Activated CD4-positive, CD25-positive, alpha-beta regulatory T cell treated with anti-CD3 and anti-CD28 coated beads, Interleukin-2, amount 50 U/mL, for 72 hours (primary cell): ENCODE data around the gene CBX7.
"Not testable (repeated sequence)": the region's sequence is repeated elsewhere in the genome, so short reads cannot be mapped to it uniquely, and the experiment has no call there.

Experiments used
- DNase-seq: peaks from one replicate; pipeline ENCODE4 v3.0.0; 2021

Gene CBX7

DNA sequence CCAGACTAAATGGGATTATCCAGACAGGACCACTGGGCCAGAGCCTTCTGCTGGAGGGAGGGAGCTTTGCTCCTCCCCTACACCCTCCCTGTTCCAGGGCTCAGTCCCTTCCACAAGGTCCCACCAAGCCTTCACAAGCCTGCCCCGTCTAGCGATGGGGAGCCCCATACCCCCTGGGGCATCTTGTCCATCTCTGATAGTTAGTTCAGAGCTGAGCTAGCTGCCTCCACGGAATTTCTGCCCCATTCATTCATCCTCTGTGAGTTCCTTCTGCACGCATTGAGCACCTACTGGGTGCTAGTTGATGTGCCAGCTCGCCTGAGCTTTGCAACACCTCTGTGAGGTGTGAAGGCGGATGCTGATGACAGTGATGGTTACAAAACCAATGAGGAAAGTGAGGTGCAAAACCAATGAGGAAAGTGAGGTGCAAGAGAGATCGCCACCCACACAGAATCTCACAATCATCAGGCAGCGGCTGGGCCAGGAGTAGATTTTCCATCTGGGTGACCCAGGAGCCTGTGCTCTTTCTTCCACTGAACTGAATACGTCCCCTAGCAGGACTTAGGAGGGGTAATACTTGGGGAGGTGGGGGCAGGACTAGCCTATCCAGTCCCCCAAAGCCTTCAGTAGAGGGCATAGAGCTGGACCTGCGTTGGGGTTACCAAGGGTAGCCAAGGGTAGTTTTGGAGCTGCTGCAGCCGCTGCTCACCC is 21.5 kb upstream of the CBX7 start:
- peak; percentile 34 for DNase-seq

DNA sequence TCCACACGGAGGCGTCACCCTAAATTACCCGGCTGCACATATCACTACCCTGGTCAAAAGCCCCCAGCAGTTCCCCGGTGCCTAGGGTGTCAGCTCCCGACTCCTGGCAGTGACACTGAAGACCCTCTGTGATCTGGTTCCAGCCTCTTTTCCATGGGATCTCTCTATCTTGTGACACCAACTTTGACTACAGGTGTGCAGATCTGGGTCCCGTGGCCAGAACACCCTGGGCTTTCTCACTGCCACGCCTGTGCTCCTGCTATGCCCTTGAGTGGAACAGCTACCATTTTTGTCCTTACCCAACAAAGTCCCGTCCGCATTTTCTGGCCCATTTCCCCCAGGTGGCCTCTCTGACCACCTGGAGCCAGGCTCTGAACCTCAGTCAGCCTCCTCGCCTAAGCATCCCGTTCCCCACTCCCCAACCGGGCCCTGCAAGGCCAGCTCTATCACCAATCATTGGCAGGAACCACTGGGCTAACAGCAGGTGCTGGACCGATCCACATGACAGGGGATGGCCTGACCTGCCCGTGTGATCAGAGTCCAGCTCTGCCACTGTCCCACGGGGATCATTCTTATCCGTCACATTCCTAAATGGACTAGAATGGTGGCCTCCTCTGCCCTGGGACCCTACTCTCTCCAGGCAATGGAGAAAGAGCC is 20.7 kb upstream of the CBX7 start:
- DNase-seq = peak; percentile 29

DNA sequence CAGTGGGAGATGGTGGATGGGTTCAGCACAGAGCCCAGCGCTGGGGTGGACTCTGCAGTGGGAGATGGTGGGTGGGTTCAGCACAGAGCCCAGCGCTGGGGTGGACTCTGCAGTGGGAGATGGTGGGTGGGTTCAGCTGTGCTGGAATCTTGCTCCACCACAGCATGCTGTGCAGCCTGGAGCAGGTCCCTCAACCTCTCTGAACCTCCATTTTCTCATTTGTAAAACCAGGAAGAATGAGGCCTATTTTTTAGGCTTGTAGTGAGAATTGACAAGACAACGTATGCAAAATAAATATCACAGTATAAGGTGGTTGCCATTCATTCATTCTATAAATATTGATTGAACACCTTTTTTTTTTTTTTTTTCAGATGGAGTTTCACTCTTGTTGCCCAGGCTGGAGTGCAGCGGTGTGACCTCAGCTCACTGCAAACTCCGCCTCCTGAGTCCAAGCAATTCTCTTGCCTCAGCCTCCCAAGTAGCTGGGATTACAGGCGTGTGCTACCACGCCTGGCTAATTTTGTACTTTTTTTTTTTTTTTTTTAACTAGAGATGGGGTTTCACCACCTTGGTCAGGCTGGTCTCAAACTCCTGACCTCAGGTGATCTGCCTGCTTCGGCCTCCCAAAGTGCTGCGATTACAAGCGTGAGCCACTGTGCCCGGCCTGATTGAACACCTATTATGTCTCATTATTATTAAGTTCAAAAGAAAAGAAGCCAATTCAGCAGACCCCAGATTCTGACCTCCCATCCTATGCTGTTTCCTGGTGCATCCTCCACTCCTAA is 20.0 kb upstream of the CBX7 start:
- DNase-seq = peak; percentile 24

DNA sequence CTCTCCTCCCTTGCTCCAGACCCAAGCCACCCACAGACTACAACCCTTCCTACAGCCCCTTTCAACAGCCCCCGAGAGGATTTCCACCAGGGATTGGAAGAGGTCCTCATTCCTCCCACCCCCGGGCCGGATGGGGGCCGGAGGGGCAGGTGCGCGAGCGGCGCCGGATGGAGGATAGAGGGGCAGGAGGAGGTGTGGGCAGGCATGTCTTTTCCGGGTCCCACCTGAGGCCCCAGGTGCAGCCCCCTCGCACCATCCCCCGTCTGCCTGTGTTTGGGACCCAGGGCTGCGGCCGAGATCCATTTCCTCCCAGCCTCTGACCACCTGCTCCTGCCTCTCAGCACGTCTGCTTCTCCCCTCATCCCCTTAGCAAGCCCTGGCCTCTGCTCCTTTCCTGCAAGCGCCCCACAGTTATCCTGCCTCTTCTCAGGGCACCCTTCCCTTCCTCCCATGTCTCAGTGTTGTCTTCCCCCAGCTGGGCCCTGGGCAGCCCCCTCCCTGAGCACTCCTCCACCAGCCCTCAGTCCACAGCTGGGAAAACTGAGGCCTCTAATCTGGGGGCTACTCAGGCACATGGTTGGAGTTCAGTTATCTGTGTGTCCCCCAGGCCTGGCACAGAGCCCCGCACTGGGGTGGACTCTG is 19.3 kb upstream of the CBX7 start:
- peak; percentile 28 for DNase-seq

DNA sequence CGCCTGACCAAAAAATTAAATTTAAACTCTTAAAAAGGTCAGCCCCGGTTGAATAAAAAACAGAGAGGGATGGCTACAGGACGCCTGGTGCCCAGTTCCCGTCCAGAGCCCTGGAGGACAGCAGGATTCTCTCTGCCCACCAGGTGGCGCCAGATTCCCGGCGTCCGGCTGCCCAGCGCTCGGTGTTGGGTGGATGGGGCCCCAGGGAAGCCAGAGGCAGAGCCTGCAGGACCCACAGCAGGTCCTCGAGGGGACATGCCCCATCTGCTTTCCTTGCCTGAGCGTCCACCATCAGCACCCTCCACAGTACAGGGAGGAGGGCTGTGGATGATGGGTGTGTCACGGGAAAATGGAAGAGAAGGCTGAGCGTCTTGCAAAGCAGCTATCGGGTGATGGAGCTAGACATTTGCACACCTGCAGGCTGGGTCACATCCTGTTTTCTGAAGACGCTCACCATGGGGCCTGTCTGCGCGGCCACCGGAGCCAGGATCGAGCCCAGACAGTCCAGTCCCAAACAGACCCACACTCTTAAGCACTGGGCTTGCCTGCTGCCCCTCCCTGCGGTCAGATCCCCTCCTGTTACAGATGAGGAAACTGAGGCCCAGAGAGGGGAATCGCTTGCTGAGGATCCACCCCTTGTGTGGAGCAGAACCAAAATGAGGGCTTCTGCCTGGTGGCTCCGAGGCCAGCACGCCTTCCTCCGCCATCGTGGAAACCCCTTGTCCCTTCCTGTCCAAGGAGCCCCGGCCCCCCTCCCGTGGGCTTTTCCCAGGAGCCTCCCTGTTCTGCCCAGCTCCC is 18.5 kb upstream of the CBX7 start:
- peak; percentile 93 for DNase-seq

DNA sequence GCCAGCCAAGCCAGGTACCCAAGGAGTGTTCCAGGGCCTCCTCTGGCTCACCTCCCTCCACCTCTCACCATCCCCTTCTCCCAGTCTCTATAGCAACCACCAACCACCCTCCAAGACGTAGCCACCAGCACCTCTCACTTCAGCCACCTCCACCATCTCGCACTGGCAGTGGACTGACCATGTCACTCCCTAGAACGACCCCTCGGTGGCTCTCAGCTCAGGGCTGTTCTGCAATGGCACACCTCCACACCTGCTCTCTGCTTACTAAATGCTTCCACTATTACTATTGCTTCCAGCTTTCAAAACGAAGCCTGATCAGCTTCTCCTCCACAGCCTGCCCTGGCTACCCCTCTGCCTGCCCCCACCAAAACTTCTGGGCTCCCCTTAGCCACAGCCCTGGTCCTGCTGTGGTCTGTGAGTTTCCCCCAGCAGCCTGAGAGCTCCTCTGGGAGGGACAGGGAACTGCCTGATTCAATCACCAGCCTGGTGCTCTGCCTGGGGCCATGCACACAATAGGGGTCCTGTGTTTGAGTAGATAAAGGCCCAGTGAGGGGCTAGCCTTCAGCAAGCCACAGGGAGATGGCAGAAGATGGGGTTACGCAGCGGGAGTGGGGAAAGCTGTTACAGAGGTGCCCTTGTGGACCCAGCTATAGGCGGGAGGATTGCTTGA is 17.5 kb upstream of the CBX7 start:
- DNase-seq = peak; percentile 30

DNA sequence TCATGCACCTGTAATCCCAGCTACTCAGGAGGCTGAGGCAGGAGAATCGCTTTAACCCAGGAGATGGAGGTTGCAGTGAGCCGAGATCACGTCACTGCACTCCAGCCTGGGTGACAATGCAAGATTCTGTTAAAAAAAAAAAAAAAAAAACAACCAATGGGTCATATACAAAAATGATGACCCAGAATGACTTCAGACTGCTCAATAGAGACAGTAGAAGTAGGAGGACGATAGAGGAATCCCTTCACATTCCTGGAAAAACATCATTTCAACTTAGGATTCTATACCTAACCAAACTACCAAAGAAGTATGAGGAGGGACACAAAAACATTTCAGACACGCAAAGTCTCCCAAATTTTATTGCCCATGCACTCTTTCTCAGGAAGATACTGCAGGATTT is 14.1 kb upstream of the CBX7 start:
- DNase-seq = no peak

DNA sequence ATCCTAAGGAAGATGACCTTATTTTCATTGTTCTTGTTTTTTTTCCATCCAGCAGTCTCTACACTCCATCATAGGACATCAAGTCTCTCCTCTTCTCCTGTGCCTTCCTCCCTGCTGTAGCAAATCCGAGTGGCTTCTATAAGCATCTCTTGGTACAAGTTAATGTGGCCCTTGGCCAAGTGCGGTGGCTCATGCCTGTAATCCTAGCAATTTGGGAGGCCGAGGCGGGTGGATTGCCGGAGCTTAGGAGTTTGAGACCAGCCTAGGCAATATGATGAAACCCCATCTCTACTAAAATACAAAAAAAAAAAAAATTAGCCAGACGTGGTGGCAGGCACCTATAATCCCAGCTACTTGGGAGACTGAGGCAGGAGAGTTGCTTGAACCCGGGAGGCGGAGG is 3.6 kb upstream of the CBX7 start:
- not testable (repeated sequence) for DNase-seq

DNA sequence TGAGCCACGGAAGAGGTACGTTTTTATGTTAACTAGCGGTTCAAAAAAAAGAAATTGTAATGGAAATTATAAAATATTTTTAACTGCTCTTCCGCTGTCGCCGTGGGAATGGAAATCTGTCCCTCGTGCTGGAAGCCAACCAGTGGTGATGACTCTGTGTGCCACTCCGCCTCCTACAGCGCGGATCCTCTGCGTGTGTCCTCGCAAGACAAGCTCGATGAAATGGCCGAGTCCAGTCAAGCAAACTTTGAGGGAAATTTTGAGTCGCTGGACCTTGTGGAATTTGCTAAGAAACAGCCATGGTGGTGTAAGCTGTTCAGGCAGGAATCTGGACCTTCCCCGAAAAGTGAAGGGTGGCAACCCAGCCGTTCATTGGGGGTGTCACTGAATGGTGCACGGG is 2.9 kb upstream of the CBX7 start:
- no peak for DNase-seq

DNA sequence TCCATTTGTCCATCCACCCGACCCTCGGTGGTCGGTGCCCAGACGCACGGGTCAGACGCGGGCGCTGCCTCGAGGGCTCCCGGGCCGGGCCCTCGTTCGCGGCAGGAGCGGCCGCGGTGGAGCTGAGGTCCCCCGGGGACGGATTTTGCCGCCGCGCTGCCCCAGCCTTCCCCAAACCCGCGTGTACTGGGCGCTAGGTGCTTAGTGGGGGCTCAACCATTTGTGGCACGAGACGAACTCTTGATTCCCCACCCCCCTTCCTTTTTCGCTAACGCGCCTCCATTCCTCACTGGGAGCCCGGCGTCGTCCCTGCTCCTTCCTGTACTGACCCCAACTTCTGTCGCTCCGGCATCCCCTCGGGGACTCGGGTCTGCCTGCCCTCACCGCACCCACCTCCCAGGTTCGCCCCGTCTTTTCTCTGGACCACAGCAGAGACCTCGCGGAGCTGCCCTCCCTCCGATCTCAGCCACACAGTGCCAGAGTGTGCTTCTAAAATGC is 789 bp upstream of the CBX7 start:
- no peak for DNase-seq

DNA sequence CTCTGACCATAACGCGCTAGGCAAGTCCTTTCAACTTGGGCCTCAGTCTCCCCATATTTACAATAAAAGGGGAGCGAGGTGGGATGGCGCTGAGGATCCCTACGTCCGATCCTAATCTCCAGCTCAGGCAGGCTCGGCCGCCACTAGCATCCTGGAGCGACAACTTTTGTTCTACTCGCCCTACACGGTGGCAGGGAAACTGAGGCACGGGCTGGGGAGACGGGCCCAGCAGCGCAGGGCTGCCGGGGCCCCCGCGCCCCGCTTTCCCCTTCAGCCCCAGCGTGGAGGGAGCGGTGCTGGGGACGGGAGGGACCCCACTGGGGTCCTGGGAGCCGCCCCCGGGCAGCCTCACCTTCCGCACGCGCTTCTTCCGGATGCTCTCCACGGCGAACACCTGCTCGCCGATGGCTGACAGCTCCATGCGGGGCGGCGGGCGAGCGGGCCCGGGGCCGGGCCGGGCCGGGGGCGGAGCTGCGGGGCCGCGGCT is 413 bp downstream of the CBX7 start:
- no peak for DNase-seq

DNA sequence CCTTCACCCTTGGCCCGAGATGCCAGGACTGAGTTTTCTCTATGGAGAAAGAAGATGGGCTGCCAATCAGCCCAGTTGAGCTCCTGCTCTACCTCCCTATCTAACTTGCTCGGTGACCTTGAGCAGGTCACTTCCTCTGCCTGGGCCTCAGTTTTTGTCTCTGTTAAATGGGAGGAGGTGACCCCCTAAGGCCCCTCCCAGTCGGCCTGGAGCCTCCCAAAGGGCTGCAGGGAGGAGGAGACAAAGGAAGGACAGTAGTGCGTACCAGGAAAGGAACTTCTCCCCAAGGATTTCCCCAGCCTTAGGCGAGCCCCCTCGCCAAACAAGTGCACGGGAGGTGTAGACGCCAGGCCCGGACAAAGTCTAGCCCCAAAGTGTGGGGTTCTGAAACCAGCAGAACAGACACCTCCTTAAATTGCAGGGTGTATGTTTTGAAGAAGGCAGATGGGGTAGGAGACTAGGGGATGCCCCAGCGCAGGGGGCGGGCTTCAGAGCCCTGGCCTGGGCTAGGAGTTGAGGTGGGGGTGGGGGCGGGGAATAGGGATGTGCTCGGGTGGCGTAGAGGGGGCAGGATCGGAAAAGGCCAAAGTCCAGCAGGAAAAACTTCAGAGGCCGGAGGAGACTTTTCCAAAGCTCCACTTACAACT is 1.0 kb downstream of the CBX7 start:
- no peak for DNase-seq

DNA sequence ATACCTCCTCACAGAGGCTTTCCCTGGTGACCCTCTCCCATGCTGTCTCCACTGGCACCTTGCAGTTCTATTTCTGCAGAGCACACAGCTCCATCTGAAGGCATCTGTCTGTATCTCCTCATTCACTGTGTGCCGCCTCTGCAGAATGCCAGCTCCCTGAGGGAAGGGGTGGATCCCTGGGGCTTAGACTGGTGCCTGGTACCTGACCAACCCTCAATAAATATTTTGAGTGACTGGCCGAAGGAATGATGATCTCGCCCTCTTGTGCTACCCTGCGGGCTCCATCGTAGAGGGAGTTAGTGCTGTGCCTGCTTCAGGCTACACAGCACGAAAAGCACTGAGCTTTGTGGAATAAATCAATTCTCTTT is 1.6 kb downstream of the CBX7 start:
- DNase-seq = no peak

DNA sequence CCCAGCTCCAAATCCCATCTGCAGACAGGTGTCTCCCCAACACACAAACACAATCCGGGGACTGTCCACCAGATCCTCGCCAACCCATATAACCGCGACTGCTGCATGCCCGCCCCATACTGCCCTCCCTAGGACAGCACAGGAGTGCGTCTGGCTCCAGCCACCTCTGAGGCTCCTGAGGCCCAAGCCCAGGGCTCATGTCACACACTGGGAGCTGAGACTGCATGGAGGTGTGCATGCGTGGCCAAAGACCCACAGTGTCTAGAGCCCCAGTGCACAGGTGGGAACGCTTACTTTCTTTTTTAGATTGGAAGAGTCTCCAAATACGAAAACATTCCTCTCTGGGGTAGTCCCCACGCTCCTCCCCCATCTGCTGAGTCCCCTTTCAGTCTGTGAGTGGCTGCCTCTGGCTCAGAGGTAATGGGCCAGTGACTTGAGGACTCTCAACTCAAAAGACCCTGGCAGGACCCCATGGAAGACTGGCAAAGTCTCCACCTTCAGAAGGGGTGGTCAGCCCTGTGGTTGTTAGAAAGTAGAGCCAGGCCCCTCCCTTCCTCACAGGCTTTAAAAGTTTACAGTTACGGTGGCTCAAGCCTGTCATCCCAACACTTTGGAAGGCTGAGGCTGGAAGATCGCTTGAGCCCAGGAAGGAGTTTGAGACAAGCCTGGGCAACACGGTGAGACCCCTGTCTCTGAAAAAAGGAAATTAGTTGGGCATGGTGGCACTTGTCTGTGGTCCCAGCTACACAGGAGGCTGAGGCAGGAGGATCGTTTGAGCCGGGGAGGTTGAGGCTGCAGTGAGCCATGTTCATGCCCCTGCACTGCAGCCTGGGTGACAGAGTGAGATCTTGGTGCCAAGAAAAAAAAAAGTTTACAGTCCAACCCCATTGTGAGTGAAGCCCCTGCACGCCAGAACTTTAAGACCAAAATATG is 2.3 kb downstream of the CBX7 start:
- no peak for DNase-seq

DNA sequence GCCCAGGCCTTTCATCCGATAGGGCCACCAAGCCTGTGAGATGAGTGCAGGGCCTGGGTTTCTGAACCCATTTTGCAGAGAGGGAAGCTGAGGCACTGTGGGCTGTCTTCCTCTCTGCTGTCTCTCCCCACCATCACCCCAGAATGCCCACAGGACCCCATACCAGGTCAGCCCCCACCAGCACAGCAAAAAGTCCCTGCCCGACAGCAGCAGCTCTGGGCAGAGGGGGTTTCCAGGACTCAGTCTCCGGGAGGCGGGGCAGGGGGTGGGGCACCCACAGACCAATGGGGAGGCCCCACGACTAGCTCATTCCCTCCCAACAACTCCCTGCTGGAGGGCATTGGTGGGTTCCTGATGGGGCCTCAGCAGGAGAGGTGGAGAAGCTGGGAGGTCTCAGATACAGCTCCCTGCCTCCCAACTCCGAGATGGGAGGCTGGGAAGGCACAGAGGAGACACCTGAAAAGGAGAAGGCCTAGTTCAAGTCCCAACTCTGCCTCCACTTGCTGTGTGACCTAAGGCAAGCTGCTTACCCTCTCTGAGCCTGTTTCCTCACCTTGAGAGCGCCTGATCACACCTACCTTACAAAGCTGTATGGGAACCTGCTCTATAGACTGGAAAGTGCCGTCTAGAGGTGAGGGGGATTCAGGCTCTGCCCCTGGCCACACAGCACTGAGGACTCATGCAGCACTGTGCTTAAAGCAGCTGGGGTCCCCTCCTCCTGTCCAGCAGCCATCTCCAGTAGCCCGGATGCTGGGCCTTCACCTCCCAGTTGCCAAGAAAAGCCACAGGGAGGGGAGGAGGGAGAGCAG is 3.5 kb downstream of the CBX7 start:
- peak; percentile 68 for DNase-seq

DNA sequence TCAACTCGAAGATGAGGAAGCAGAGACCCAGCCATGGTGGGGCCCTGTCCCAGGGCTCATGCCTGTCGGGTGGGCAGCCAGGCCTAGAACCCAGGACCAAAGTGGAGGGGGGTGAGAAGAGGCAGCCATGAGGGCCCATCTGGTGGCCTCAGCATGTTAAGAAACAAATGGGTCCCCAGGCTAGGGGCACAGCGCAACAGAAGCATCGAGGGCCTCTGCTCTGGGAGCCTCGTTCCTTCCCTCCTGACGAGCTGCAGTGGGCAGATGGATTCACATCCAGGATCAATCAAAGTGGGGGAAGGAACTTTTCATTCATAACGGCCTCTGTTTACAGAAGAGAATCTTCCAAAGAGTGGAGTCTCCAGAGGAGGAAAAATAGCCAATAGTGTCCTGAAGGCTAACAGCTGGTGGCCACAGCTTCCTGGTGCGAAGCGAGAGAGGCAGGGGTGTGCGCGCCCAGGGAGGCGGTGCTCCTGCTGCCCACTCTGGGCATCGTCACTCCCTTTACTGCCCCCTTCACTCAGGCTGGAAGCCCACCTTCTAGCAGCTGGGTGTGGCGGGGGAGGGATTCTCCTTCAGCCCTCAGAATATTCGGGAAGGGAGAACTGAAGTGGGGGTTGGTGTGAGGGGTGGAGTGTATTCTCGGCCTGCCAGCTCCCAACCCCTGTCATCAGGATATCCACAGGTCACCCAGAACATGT is 4.3 kb downstream of the CBX7 start:
- no peak for DNase-seq

DNA sequence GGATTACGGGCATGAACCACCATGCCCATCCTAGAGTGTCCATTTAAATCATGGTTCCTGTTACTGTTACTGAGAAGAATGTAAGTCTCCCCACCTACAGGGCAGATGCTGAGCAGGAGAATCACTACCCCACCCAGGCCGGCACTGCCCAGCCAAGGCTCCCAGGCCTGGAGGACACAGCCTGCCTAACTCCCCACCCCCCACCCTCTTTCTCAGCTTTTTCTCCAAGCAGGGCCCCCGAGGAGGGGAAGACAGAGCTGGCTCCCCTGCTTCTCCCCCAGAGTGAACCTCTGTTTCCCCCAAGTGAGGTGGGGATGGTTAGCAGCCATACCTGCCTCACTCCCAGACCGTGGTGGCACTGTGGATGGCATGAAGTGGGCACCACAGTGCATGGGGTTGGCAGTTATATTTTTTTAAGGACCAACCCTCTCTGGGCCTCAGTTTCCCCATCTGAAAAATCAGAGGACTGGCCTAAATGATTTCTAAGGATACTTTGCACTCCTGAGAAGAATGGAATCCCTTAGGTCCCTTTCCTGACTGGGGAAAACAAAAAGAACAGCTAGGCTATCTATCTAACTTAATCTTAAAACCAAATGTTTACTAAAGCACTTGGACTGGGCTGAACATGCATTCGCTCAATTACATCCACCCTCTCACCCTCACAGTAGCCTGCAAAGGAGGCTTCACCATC is 5.0 kb downstream of the CBX7 start:
- DNase-seq = no peak
